ENCODE data around the gene NPTX2. TPM values are rescaled to one million over a fixed set of nuclear protein-coding genes. Genes with fewer than 3 reads are reported as not detected.

Gene NPTX2
- total and polyA plus RNA-seq, 4 donors = 0.41 to 2.3 (median 0.63) TPM

Other genes starting within 250 kb of the NPTX2 start
- 10 to 100 TPM; 24.7 to 29.2 TPM for gene BAIAP2L1, start 216.2 kb upstream of the NPTX2 start, total RNA-seq
- 10 to 100 TPM; 12.5 to 15.1 TPM for gene BAIAP2L1, start 216.2 kb upstream of the NPTX2 start, polyA plus RNA-seq